NCI-H2227 (cell line): ENCODE measurements around the gene TRAPPC6A.

ENCODE experiments used
- DNase-seq: peaks from one replicate; lab custom pipeline; 2025; ENCODE audit not compliant: unreplicated experiment; lab: John Stamatoyannopoulos, UW

TRAPPC6A gene, protein sequence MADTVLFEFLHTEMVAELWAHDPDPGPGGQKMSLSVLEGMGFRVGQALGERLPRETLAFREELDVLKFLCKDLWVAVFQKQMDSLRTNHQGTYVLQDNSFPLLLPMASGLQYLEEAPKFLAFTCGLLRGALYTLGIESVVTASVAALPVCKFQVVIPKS

DNA sequence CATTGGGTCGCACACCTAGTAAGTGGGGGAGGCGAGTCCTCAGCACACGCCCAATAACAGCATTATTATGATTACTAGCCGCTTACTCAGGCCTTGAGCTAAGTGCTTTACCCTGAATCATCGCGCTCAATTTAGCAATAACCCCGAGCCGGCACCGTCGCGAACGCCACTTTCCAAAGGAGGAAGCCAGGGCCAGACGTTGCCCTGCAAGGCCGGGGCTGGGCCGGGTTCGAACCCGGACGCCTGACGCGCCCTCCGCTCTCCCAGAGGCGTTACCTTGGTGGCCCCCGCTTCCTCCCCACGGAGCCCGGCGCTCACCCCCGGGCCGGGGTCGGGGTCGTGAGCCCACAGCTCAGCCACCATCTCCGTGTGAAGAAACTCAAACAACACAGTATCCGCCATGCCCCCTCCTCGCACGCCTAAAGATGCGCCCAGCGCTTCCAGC lies at the start of gene TRAPPC6A:
TRAPPC6A (minus strand) TSS at position 421 of the 445 bp plus-strand sequence; CDS start at position 402, 19 bp downstream.
- DNase-seq: peak; percentile 59

DNA sequence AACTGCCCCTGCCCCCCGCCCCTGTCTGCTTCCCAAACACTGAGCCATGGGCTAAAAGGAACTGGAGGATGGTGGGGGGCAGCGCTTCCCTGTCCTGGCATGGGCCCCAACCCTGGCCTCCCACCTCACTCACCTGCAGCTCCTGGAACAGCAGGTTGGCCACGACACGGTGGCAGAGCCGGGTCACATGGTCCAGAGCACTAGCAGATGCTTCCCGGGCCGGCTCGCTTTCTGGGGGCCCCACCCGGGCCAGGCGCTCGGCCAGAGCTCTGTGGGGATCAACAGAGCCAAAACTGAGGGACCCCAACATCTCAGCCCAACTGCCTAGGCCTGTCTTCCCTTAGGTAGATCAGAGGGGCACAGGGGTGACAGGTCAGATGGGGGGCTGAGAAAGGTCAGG lies 46.6 kb upstream of the TRAPPC6A start:
- DNase-seq: no peak

DNA sequence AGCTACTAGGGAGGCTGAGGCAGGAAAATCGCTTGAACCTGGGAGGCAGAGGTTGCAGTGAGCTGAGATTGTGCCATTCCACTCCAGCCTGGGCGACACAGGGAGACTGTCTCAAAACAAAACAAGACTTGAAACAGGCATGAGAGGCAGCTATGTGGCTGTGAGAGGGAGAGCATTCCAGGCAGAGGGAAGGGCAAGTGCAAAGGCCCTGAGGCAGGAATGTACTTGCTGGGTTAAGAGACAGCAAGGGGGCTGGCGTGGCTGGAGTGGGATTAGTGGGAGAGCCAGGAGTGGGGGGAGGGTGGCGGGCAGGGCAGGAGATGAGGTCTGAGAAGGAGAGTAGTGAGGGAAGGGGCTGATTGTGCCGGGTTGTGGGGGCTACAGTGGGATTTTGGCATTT lies 45.8 kb upstream of the TRAPPC6A start:
- DNase-seq: no peak

DNA sequence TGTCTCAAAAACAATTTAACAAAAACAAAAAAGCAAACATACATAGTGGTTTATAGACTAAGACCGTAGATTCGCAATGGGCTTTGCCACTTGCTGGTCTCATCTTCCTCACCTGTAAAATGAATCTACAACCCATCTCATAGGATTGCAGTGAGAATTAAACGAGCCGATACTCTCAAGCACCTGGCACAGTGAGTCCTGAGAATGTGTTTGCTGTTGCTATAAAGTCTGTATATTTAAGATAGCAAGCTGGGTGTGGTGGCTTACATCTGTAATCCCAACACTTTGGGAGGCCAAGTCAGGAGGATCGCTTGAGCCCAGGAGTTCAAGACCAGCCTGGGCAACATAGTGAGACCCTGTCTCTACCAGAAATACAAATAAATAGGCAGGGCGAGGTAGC lies 44.7 kb upstream of the TRAPPC6A start:
- no peak for DNase-seq

DNA sequence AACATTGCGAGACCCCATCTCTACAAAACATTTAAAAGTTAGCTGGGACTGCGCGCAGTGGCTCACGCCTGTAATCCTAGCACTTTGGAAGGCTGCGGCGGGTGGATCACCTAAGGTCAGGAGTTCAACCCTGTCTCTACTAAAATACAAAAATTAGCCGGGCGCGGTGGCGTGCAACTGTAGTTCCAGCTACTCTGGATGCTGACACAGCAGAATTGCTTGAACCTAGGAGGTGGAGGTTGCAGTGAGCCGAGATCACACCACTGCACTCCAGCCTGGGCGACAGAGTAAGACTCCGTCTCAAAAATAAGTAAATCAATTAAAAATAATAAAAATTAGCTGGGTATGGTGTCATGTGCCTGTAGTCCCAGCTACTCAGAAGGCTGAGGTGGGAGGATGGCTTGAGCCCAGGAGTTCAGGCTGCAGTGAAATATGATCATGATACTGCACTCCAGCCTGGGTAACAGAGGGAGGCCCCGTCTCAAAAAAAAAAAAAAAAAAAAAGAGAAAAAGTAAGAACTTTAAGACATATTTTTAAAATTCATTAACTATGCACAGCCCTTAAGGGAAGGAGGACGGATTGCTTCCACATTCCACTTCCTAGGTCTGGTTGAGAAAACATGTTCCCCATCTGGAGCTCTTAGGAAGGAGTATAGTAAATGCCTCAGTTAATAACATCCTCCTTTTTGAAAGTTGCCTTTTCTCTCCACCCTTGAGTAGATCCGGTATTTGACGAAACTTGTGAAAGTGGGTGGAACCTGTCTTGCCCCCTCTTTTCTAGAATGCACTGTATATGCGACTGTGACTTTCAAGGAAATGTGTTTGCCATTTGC lies 41.1 kb upstream of the TRAPPC6A start:
- DNase-seq: no peak

DNA sequence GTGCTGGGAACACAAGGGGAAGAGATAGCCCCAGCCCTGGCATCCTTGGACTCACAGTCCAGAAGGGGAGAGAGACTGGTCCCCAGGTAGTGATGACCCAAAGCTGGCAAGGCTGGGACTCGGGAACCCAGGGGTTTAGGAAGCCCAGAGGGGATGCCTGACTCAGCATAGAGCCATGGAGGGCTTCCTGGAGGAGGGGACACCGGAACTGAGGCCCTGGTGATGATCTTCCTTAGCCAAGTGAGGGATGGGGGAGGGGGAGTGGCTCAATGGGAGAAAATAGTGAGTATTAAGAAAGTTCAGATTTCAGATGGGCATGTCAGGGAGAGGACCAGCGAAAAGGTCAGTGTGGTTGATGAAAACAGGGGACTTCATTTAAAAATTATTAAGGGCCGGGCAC lies 40.4 kb upstream of the TRAPPC6A start:
- DNase-seq: no peak

DNA sequence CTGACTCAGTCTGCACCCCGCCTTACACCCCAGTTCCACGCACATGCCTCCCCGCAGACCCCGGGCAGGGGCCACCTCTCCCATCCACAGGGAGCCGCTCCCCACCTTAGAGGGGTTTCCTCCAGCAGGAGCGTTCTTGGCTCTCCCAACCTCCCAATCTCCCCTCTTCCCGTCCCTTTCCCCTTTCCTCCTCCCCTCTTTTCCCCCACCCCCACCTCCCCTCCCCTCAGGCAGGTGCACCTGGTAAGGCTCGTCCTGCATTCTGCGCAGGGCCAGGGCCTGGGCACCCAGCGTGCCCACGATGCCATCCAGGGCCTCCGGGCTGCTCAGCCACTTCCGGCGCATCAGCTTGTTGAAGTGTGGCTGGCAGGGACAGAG lies 39.9 kb upstream of the TRAPPC6A start:
- DNase-seq: no peak

DNA sequence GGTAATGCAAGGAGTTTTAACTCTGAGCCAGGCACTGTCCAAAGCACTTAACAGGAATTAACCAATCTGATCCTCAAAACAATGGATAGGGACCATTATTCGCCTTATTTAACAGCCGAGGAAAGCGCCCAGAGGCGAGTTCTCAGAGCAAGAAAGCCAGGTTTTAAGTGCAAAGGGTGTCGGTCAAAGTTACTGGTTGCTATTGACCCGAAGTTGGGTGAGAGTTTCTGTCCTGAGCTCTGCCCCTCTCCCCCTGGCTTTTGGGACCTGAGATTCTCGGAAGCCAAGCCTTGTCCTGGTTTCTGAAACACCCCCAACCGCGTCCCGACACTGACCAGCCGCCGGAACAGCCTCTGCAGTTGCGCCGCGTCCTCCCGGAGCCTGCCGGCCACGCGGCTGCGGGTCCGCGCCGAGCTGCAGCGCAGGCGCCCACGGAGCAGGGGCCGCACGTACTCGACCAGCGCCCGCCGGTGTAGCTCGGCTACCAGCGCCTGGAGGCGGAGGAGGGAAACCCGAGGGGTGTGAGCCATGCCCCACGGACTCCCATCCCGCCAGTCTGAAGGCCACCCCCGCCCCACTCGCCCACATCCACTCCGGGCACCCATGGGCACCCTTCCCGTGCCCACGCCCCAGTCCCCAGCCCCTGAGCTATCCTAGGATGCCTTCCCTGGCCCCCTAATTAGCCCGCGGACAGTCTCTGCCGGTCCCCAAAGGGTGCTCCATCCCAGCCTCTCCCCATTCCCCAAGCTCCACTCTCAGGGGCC lies 39.3 kb upstream of the TRAPPC6A start:
- peak; percentile 1 for DNase-seq

DNA sequence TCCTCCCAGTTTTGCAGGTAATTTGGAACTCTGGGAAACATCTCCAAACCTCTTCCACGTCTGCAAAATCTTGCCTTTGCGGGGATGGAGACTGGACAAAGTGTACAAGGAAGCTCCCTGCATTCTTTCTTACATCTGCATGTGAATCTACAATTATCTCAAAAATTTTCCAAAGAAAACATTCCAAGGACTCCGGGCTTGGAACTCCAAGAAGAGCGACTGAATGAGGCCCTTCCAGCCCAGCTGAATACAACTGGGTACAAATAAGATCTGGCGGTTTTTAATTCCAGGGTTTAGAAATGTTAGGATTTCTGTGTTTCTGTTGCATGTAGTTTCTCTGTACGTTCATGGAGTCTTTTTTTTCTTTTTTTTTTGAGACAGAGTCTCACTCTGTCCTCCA lies 38.6 kb upstream of the TRAPPC6A start:
- DNase-seq: no peak

DNA sequence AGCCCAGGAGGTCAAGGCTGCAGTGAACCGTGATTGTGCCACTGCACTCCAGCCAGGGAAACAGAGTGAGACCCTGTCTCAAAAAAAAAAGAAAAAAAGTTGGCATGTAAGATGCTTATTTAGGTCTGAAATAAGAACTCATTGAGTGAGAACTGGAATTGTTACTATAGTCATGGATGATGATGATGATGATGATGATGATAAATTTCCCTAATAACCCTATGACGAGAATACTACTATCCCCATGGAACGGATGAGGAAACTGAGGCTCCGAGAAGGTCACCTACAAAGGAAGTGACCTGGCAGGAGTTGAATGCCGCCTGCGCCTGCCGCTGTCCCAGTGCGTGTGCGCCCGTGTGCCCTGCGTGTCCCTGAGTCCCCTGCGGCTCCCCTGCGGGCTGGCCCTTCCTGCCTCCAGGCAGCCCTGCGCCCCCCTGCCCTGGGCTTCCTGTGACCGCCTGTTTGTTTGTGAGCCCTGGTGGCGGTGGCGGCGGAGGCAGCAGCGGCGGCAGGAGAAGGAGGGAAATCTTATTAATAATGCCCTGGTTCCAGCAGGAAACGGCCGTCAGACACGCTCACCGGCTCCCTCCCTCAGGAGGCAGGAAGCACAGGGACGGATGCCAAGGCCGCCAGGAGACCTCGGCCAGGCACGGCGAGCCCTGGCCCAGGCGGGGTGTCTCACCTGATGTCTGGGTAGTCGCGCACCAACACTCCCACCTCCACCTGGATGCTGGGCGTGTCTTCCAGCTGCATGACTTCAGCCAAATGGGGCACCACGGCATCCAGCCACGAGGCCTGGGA lies 37.6 kb upstream of the TRAPPC6A start:
- DNase-seq: peak; percentile 6

DNA sequence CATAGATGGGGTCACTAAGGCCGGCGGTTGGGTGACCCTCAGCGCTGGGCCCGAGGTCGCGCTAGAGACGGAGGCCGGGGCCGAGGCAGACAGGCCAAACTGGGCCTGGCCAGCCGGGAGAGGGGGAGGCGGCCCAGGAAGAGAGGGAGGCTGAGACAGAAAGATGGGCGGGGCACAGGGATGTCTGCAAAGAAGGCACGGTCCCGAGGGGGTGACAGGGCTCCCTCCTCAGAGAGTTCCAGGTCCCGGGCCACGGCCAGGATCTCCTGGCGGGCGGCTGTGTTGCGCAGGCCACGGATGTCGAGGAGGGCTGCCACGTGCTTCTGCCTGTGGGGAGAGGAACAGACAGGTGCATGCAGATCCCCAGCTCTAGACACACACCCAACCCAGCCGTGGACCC lies 35.0 kb upstream of the TRAPPC6A start:
- no peak for DNase-seq

DNA sequence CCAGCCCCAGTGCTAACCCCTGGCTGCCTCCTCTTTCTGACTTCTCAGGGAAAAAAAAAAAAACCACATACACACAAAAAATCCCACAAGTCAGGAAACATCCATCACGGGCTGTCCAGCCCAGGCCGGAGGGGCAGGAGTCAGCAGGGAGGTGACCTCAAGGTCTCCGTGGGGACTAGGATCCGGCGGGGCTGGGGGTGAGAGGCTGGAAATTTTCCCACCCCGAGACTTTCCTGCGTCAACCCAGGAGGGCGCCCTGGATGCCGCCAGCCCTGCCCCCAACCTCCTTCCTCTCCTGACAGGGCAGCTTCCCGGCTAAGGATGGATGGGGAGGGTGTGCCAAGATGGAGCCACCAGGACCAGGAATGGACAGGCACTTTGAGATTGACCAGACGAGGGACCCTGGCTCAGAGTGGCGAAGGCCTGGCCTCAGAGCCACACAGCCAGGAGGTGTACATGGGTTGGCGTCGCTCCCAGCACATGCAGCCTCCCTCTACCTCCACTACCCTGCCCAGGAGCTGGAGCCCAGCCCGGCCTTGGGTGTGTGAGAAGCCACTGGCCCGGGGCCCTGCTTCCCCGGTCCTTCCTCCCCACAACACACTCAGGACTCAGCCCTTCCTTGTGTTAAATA lies 33.8 kb upstream of the TRAPPC6A start:
- DNase-seq: no peak

DNA sequence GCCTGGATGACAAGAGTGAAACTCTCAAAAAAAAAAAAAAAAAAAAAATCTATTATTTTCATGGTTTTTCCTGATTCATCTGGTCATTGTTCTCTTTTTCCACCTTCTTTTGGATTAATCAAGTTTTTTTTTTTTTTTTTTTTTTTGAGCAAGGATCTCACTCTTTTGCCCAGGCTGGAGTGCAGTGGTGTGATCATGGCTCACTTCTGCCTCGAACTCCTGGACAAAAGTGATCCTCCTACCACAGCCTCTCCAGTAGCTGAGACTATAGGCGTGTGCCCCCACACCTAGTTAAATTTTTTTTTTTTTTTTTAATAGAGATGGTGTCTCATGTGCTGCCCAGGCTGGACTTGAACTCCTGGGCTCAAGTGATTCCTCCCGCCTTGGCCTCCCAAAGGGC lies 28.3 kb upstream of the TRAPPC6A start:
- DNase-seq: no peak

DNA sequence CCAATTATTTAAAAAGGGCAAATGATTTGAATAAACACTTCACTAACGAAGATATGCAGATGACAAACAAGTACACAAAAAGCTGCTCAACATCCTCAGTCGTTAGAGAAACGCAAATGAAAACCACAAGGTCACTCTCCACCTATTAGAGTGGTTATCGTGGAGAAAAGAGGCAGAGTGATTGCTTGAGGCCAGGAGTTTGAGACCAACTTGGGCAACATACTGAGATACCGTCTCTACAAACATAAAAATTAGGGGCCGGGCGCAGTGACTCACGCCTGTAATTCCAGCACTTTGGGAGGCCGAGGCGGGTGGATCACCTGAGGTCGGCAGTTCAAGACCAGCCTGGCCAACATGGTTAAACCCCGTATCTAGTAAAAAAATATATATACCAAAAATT lies 27.8 kb upstream of the TRAPPC6A start:
- DNase-seq: no peak

DNA sequence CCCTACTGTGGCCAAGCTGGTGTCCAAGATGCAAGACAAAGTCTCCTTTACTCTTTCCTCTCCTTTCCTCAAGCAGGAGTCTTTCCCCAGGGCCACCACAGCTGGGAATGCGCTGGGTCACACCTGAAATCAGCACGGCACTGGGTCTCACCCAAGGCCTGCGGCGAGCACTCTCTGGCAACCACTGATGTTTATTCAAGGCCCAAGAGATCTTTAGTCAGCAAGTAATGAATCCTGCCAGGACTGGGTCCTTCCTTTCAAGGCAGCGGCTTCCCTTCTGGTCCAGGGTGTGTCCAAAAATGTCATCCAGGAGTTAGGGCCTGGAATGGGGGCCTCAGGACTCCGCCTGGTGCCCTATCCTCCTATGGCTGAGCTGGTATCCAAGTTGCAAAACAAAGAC lies 24.6 kb upstream of the TRAPPC6A start:
- no peak for DNase-seq

DNA sequence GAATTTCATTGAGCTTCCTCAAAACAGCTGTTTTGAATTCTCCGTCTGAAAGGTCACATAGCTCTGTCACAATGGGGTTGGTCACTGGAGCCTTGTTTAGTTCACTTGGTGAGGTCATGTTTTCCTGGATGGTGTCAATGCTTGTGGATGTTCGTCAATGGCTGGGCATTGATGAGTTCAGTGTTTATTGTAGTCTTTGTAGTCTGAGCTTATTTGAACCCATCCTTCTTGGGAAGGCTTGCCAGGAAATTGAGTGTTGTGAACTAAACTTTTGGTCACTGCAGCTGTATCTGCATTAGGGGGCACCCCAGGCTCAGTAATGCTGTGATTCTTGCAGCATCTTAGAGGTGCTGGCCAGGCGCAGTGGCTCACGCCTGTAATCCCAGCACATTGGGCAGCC lies 22.5 kb upstream of the TRAPPC6A start:
- DNase-seq: peak; percentile 10

DNA sequence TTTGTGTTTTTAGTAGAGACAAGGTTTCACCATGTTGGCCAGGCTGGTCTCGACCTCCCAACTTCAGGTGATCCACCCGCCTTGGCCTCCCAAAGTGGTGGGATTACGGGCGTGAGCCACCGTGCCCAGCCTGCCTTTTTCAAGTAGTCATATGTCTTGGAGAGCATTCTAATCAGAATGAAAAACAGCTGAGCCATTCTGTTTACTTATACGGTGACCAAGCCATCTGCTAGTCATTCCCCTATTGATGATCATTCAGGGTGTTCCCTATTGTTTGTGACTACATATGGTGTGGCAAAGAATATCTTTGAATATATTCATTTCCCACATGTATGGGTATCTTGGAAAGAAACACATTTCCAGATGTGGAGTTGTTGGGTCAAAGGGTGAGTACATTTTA lies 17.7 kb upstream of the TRAPPC6A start:
- DNase-seq: no peak

DNA sequence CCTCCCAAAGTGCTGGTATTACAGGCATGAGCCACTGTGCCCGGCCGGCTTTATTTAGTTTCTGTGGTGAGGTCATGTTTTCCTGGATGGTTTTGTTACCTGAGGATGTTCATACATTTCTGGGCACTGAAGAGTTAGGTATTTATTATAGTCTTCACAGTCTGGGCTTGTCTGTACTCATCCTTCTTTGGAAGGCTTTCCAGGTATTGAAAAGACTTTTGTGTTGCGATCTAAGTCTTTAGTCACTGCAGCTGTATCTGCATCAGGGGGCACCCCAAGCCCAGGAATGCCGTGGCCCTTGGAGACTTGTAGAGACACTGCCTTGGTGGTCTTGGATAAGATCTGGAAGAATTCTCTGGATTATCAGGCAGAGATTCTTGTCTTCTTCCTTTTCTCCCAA lies 13.3 kb upstream of the TRAPPC6A start:
- no peak for DNase-seq

DNA sequence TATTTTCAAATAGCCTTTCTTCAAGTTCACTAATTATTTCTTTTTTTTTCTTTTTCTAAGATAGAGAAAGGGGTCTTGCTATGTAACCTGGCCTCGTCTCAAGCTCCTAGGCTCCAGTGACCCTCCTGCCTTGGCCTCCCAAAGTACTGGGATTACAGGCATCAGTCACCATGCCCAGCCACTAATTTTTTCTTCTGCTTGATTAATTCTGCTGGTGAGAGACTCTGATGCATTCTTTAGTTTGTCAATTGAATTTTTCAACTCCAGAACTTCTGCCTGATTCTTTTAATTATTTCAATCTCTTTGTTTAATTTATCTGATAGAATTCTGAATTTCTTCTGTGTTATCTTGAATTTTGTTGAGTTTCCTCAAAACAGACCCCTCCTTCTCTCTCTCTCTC lies 11.9 kb upstream of the TRAPPC6A start:
- no peak for DNase-seq

DNA sequence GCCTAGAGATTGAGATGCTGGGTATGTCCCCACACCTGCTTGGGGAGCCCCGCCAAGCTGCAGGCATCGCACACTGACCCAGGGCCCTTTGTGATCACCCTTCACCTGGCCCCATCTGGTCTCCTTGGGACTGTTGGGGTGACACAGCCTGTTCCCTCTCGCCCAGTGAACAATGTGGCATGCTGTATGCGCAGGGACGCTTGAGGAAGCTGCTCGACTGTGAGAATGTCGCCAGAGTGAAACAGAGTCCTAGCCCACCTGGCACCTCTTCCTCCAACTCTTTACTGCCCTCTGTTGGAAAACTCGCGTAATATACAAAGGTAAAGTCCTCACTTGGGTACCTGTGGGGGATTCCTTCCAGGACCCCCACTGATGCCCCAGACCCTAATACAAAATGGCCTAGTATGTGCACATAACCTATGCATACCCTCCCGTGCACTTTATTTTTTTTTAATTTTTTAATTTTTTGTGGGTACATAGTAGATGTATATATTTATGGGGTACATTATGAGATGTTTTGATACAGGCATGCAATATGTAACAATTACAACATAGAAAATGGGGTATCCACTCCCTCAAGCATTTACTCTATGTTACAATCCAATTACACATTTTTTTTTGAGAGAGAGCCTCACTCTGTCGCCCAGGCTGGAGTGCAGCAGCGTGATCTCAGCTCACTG lies 9.5 kb upstream of the TRAPPC6A start:
- DNase-seq: peak; percentile 43
